Lower leg skin (tissue), 3 donors: ENCODE results near the gene HMGB4.

Experiments
- CTCF ChIP-seq, 3 donors: fragments of 450-650 bp; IDR thresholded peaks; one replicate each; pipeline ENCODE4 v1.5.1; 2016; ENCODE audit warnings: antibody characterized with exemption in 3 of 3, mild to moderate bottlenecking in 3 of 3, moderate library complexity in 2 of 3
- POLR2A ChIP-seq, 2 donors: fragments of 450-650 bp; IDR thresholded peaks; one replicate each; pipeline ENCODE4 v1.6.1; 2016 to 2017; ENCODE audit warnings: antibody characterized with exemption in 2 of 2, mild to moderate bottlenecking in 1 of 2, moderate library complexity in 1 of 2

DNA sequence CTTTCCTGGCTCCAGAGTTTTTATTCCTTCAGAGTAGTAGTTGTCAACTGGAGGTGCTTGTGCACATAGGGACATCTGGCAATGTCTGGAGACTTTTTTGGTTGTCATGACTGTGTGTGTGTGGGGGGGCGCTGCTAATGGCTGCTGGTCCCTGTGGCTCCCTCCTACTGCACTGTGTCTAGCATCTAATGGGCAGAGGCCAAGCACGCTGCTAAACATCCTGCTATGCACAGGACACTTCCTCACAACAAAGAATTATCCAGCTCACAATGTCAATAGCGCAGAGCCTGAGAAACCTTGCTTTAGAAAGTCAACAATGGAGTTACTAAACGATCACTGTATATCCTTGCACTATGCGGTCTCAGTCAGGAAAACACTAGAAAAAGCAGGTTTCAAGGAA lies 19.7 kb upstream of the HMGB4 start:
- no peak for TF ChIP-seq POLR2A (IDR thresholded peaks at IDR 0.05)
- TF ChIP-seq CTCF (IDR thresholded peaks at IDR 0.05), result no peak
